GM18861 (cell line): Measurements from ENCODE around the gene AHNAK2.

ENCODE experiments used
- ATAC-seq: cut with Tn5 transposase; IDR thresholded peaks from one replicate; pipeline ENCODE4 v1.9.1; 2021; ENCODE audit not compliant: unreplicated experiment

AHNAK2 gene

GRCh38 chr14:104889375-104889757, 88.8 kb downstream of the AHNAK2 start:
- no peak for ATAC-seq

- no peak for ATAC-seq
Measured at GRCh38 chr14:104888489-104889374, 89.4 kb downstream of the AHNAK2 start.

DNA sequence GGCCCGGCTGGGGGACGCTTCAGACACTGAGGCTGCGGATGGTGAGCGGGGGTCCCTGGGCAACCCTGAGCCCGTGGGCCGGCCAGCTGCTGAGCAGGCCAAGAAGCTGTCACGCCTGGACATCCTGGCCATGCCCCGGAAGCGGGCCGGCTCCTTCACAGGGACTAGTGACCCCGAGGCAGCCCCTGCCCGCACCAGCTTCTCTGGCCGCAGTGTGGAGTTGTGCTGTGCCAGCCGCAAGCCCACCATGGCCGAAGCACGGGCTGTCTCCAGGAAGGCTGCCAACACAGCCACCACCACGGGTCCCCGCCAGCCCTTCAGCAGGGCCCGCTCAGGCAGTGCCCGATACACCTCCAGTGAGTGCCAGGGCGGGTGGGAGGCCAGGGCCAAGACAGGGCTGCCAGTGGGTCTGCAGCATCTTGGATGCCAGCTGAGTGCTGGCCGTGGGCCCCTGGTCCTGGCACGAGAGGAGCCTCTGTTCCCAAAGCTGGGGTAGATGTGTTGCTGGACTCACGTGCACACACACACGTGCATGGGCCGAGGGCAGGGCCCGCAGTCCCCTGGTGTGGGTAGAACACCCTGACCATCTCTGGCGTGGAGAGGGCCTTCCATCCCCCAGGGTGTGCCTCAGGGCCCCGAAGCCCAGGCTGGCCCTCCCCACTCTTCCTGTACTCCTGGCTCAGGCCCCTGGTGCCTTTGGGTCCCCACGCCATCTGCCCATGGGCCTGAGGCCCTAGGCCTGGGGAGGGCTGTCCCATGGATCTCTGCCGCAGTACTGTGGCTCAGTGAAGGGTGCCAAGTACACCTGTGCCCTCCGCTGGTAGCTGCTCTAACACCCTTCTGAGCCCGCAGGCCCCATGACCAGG, 90.3 kb downstream of the AHNAK2 start:
- no peak for ATAC-seq
